Kidney (tissue), 14 donors: Measurements from ENCODE around the gene TUT7. TPM values are rescaled to one million over a fixed set of nuclear protein-coding genes. Genes with fewer than 3 reads are reported as not detected.

Source experiments
- DNase-seq, 5 donors: peaks; one replicate each; pipeline ENCODE4 v3.0.0-alpha.2; 2013 to 2020
- FAIRE-seq: peaks from 2 replicates; lab custom pipeline; 2012; peaks lifted over from hg19 to GRCh38; lab: Jason Lieb, UNC
- H3K27ac ChIP-seq, 2 donors: one replicate each; pipeline ENCODE4 v1.7.0; 2013; ENCODE audit warnings: low read depth in 2 of 2, low read length in 2 of 2, inconsistent platforms in 1 of 2
- H3K27me3 ChIP-seq: one replicate; pipeline ENCODE4 v1.7.1; 2013; ENCODE audit warnings: low read length, inconsistent platforms; ENCODE audit not compliant: control insufficient read depth, insufficient read depth
- H3K36me3 ChIP-seq, 3 donors: one replicate each; pipeline versions ENCODE4 v1.7.0 to v1.7.1; 2013; ENCODE audit warnings: low read length in 3 of 3, control low read depth in 1 of 3, inconsistent platforms in 1 of 3; ENCODE audit not compliant: insufficient read depth in 3 of 3, control insufficient read depth in 2 of 3
- H3K4me1 ChIP-seq, 3 donors: one replicate each; pipeline versions ENCODE4 v1.7.0 to v1.7.1; 2013; ENCODE audit warnings: low read length in 3 of 3, inconsistent platforms in 1 of 3, low read depth in 1 of 3; ENCODE audit not compliant: control insufficient read depth in 2 of 3, insufficient read depth in 2 of 3
- H3K4me3 ChIP-seq, 3 donors: one replicate each; pipeline versions ENCODE4 v1.7.0 to v1.8.1; 2013; ENCODE audit warnings: low read length in 3 of 3, control low read depth in 1 of 3, inconsistent platforms in 1 of 3
- H3K9ac ChIP-seq, 3 donors: one replicate each; pipeline versions ENCODE4 v1.7.0 to v1.7.1; 2013; ENCODE audit warnings: low read length in 3 of 3, control low read depth in 1 of 3, inconsistent platforms in 1 of 3
- H3K9me3 ChIP-seq, 3 donors: one replicate each; pipeline versions ENCODE4 v1.7.0 to v1.7.1; 2013; ENCODE audit warnings: low read length in 3 of 3, control low read depth in 1 of 3, inconsistent platforms in 1 of 3; ENCODE audit not compliant: control insufficient read depth in 2 of 3, insufficient read depth in 1 of 3
- CTCF ChIP-seq: IDR thresholded peaks from 3 replicates; pipeline ENCODE4 v1.5.1; 2012; ENCODE audit warnings: mild to moderate bottlenecking, moderate library complexity, borderline replicate concordance; ENCODE audit not compliant: insufficient read depth; ENCODE audit errors: extremely low read depth
- intact Hi-C: fragments of 100-400 bp; cut with DNase I; formaldehyde crosslinking; loops from one replicate; pipeline ENCODE4 v1.11.1; 2022
- polyA plus RNA-seq: library from polyadenylated mRNA; stranded (reverse); fragments of 350-450 nt; fragmentation: Illumina TruSeq; extraction: RNeasy Lipid Tissue Mini Kit (QIAGEN cat#74804); gene quantifications from one replicate; pipeline ENCODE4 v1.2.3, GENCODE V29; 2014; ENCODE audit warnings: low read depth, low replicate concordance; ENCODE audit not compliant: insufficient read depth
- total RNA-seq: library from RNA; stranded (reverse); fragmentation: NEBNext Ultra II Directional; extraction: Animal tissue kit (Norgen Biotek cat#: 25700); gene quantifications from one replicate; pipeline ENCODE4 v1.2.1, GENCODE V29; 2021
- donor health status: control.
- donor health status: control.
- donor health status: control.
- donor health status: control.
- donor health status: control.
- donor health status: DM: yes; HTN: yes; CAD: no.
- donor health status: Normal renal cell carcinoma (clear cell type).

TUT7 gene
- total and polyA plus RNA-seq, 2 donors from 2014 or later: 6.6 to 26.0 TPM

GRCh38 chr9:86280580-86280979 is 73.6 kb downstream of the TUT7 start:
- Histone ChIP-seq H3K36me3 (peaks cover 0 to 4% (median 0%) of the 10 kb centered on the region in 3 donors), H3K4me1 (peaks cover 0 to 13% (median 8%) of the 10 kb centered on the region in 3 donors), H3K27ac (no peak overlapping the region), H3K27me3 (no peaks in the 10 kb centered on the region), H3K9me3 (no peaks in the 10 kb centered on the region), H3K9ac (no peak overlapping the region), H3K4me3 (no peak overlapping the region)
- TF ChIP-seq CTCF: no peak
- intact Hi-C loops: no loop called here
- no peak for FAIRE-seq
- DNase-seq: no peak

GRCh38 chr9:86279839-86280238 is 74.4 kb downstream of the TUT7 start:
- Histone ChIP-seq H3K27me3 (no peaks in the 10 kb centered on the region), H3K9me3 (no peaks in the 10 kb centered on the region), H3K27ac (no peak overlapping the region), H3K4me1 (peaks cover 0 to 13% (median 8%) of the 10 kb centered on the region in 3 donors), H3K9ac (no peak overlapping the region), H3K36me3 (peaks cover 0 to 4% (median 0%) of the 10 kb centered on the region in 3 donors), H3K4me3 (no peak overlapping the region)
- intact Hi-C loops: no loop called here
- no peak for DNase-seq
- no peak for FAIRE-seq
- TF ChIP-seq CTCF: no peak

- Histone ChIP-seq H3K9me3 (no peaks in the 10 kb centered on the region), H3K27ac (no peak overlapping the region), H3K4me3 (no peak overlapping the region), H3K4me1 (peaks cover 0 to 11% (median 5%) of the 10 kb centered on the region in 3 donors), H3K27me3 (no peaks in the 10 kb centered on the region), H3K9ac (no peak overlapping the region), H3K36me3 (peaks cover 5 to 12% (median 6%) of the 10 kb centered on the region in 3 donors)
- FAIRE-seq (no peak), DNase-seq (no peak)
- no peak for TF ChIP-seq CTCF
- intact Hi-C loops: no loop called here
Observed at GRCh38 chr9:86277072-86277471, 77.1 kb downstream of the TUT7 start.

GRCh38 chr9:86275962-86276361 is 78.2 kb downstream of the TUT7 start:
- H3K36me3 ChIP-seq: peaks cover 8 to 17% (median 9%) of the 10 kb centered on the region in 3 donors
- no peak overlapping the region for H3K4me3 ChIP-seq
- H3K9me3 ChIP-seq: peaks cover 0 to 1% (median 0%) of the 10 kb centered on the region in 3 donors
- DNase-seq (no peak), FAIRE-seq (no peak)
- H3K27ac ChIP-seq: no peak overlapping the region
- no peak for TF ChIP-seq CTCF
- intact Hi-C loops: no loop called here
- no peak overlapping the region for H3K9ac ChIP-seq
- H3K4me1 ChIP-seq: peaks cover 0 to 11% (median under 1%) of the 10 kb centered on the region in 3 donors
- H3K27me3 ChIP-seq: no peaks in the 10 kb centered on the region
